ENCODE results near the gene CDYL2.

Gene CDYL2

GRCh38 chr16:80719573-80719972 lies 84.8 kb downstream of the CDYL2 start:
- H3K4me3 ChIP-seq (ENCODE audit: low read length): no peak overlapping the region
- DNase-seq (ENCODE audit: low read depth, low spot score): no peak

- DNase-seq (ENCODE audit: low read depth, low spot score): no peak
- no peak overlapping the region for H3K4me3 ChIP-seq (ENCODE audit: low read length)
These were observed 85.7 kb downstream of the CDYL2 start for GRCh38 chr16:80718480-80719220.

- no peak for DNase-seq (ENCODE audit: low read depth, low spot score)
- H3K4me3 ChIP-seq (ENCODE audit: low read length): no peak overlapping the region
These were observed 86.8 kb downstream of the CDYL2 start for GRCh38 chr16:80717611-80718010.

GRCh38 chr16:80716564-80717139 lies 87.7 kb downstream of the CDYL2 start:
- no peak for DNase-seq (ENCODE audit: low read depth, low spot score)

GRCh38 chr16:80711406-80711805 lies 93.0 kb downstream of the CDYL2 start:
- no peak for DNase-seq (ENCODE audit: low read depth, low spot score)
- H3K4me3 ChIP-seq (ENCODE audit: low read length): no peak overlapping the region

More at GRCh38 chr16:80716564-80717139, 87.7 kb downstream of the CDYL2 start:
- no peak overlapping the region for H3K4me3 ChIP-seq (ENCODE audit: low read length)

- no peak for DNase-seq (ENCODE audit: low read depth, low spot score)
- no peak overlapping the region for H3K4me3 ChIP-seq (ENCODE audit: low read length)
These were observed 93.5 kb downstream of the CDYL2 start for GRCh38 chr16:80710918-80711317.

GRCh38 chr16:80708823-80709222 lies 95.6 kb downstream of the CDYL2 start:
- no peak for DNase-seq (ENCODE audit: low read depth, low spot score)

GRCh38 chr16:80707686-80708085 lies 96.7 kb downstream of the CDYL2 start:
- no peak for DNase-seq (ENCODE audit: low read depth, low spot score)
- H3K4me3 ChIP-seq (ENCODE audit: low read length): no peak overlapping the region

More at GRCh38 chr16:80708823-80709222, 95.6 kb downstream of the CDYL2 start:
- no peak overlapping the region for H3K4me3 ChIP-seq (ENCODE audit: low read length)

GRCh38 chr16:80705596-80705995 lies 98.8 kb downstream of the CDYL2 start:
- H3K4me3 ChIP-seq (ENCODE audit: low read length): no peak overlapping the region
- no peak for DNase-seq (ENCODE audit: low read depth, low spot score)

- no peak overlapping the region for H3K4me3 ChIP-seq (ENCODE audit: low read length)
- no peak for DNase-seq (ENCODE audit: low read depth, low spot score)
These were observed 99.5 kb downstream of the CDYL2 start for GRCh38 chr16:80704751-80705505.

GRCh38 chr16:80703131-80704071 lies 101.0 kb downstream of the CDYL2 start:
- H3K4me3 ChIP-seq (ENCODE audit: low read length): no peak overlapping the region
- no peak for DNase-seq (ENCODE audit: low read depth, low spot score)

GRCh38 chr16:80702696-80703095 lies 101.7 kb downstream of the CDYL2 start:
- no peak for DNase-seq (ENCODE audit: low read depth, low spot score)
- no peak overlapping the region for H3K4me3 ChIP-seq (ENCODE audit: low read length)

- DNase-seq (ENCODE audit: low read depth, low spot score): no peak
These were observed 103.8 kb downstream of the CDYL2 start for GRCh38 chr16:80700558-80700957.

GRCh38 chr16:80695020-80695419 lies 109.4 kb downstream of the CDYL2 start:
- DNase-seq (ENCODE audit: low read depth, low spot score): no peak
- H3K4me3 ChIP-seq (ENCODE audit: low read length): no peak overlapping the region

More at GRCh38 chr16:80700558-80700957, 103.8 kb downstream of the CDYL2 start:
- H3K4me3 ChIP-seq (ENCODE audit: low read length): no peak overlapping the region

GRCh38 chr16:80693553-80693952 lies 110.8 kb downstream of the CDYL2 start:
- no peak overlapping the region for H3K4me3 ChIP-seq (ENCODE audit: low read length)
- DNase-seq (ENCODE audit: low read depth, low spot score): no peak

GRCh38 chr16:80692270-80692669 lies 112.1 kb downstream of the CDYL2 start:
- no peak for DNase-seq (ENCODE audit: low read depth, low spot score)
- no peak overlapping the region for H3K4me3 ChIP-seq (ENCODE audit: low read length)

- no peak overlapping the region for H3K4me3 ChIP-seq (ENCODE audit: low read length)
- DNase-seq (ENCODE audit: low read depth, low spot score): no peak
These were observed 113.2 kb downstream of the CDYL2 start for GRCh38 chr16:80691111-80691741.

- H3K4me3 ChIP-seq (ENCODE audit: low read length): no peak overlapping the region
- no peak for DNase-seq (ENCODE audit: low read depth, low spot score)
These were observed 114.9 kb downstream of the CDYL2 start for GRCh38 chr16:80689487-80689886.

- no peak overlapping the region for H3K4me3 ChIP-seq (ENCODE audit: low read length)
- DNase-seq (ENCODE audit: low read depth, low spot score): no peak
These were observed 116.8 kb downstream of the CDYL2 start for GRCh38 chr16:80687606-80688005.
